Activated CD4-positive, alpha-beta T cell treated with anti-CD3 and anti-CD28 coated beads for 36 hours (primary cell): ENCODE data around the gene ZP3. TPM values are rescaled to one million over a fixed set of nuclear protein-coding genes. Genes with fewer than 3 reads are reported as not detected.
"Not testable (repeated sequence)": the region's sequence is repeated elsewhere in the genome, so short reads cannot be mapped to it uniquely, and the experiment has no call there.

Experiments used
- ATAC-seq: fragments of 200-7000 bp; cut with Tn5 transposase; one replicate; pipeline ENCODE4 v1.10.0; 2021; ENCODE audit warnings: mild to moderate bottlenecking, moderate library complexity
- CTCF ChIA-PET: fragments of 350-600 bp; sonication (Branson Sonifier 250); formaldehyde crosslinking; loops from one replicate; lab custom pipeline; 2021; ENCODE audit warnings: antibody characterized with exemption; lab: Charles Lee
- POLR2A ChIA-PET: fragments of 350-600 bp; sonication (Branson Sonifier 250); formaldehyde crosslinking; loops from one replicate; lab custom pipeline; 2021; ENCODE audit warnings: antibody characterized with exemption, inconsistent platforms; lab: Charles Lee
- DNase-seq: peaks from one replicate; pipeline ENCODE4 v3.0.0-alpha.2; 2020
- H3K27ac Mint-ChIP-seq: one replicate; pipeline ENCODE4 v1.8.0; 2021; ENCODE audit warnings: mixed read lengths
- H3K27me3 Mint-ChIP-seq: one replicate; pipeline ENCODE4 v1.8.0; 2021; ENCODE audit warnings: mixed read lengths
- H3K36me3 Mint-ChIP-seq: one replicate; pipeline ENCODE4 v1.8.0; 2021; ENCODE audit warnings: low read depth, mixed read lengths
- H3K4me1 Mint-ChIP-seq: one replicate; pipeline ENCODE4 v1.8.0; 2021; ENCODE audit warnings: mixed read lengths
- H3K4me3 Mint-ChIP-seq: one replicate; pipeline ENCODE4 v1.8.0; 2021; ENCODE audit warnings: mild to moderate bottlenecking, moderate library complexity, mixed read lengths
- H3K9me3 Mint-ChIP-seq: one replicate; pipeline ENCODE4 v1.8.0; 2021; ENCODE audit warnings: low read depth, mixed read lengths
- intact Hi-C, 2 experiments: fragments of 100-400 bp; cut with DNase I in 1 of 2; cut with micrococcal nuclease in 1 of 2; formaldehyde crosslinking; loops; one replicate each; pipeline versions ENCODE4 v1.14.2 to v1.15.1; 2022 to 2024; cut with DNase I, micrococcal nuclease
- total RNA-seq, 2 experiments: library from RNA; stranded (reverse); gene quantifications; one replicate each; pipeline ENCODE4 v1.2.3, GENCODE V29; 2021

The ZP3 gene
- total RNA-seq, 2 experiments from 2014 or later = 7.0 to 7.9 TPM

DNA sequence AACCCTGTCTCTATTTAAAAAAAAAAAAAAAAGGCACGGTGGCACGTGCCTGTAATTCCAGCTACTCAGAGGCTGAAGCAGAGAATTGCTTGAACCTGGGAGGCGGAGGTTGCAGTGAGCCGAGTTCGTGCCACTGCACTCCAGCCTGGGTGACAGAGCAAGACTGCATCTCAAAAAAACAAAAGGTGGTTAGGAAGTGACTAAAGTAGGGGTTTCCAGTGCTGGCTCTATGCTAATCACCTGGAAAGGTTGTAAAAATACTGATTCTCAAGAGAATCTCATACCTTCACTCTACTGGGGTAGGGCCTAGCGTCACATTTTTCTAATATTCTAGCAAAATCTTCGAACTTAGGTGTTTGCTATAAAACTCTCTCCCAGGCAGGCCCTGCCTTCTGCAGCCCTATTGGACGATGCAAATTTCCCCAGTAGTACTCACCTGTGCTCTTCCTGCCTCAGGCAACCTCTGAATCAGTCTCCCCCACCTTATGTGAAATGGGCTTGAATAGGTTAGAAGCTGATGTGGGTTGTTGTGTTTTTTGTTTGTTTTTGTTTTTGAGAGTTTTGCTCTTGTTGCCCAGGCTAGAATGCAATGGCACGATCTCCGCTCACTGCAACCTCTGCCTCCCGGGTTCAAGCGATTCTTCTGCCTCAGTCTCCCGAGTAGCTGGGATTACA lies 3.5 kb downstream of the ZP3 start:
- Mint-ChIP-seq H3K27ac (no peak overlapping the region), H3K36me3 (no peaks in the 10 kb centered on the region), H3K4me3 (no peak overlapping the region), H3K9me3 (no peaks in the 10 kb centered on the region), H3K4me1 (peaks cover 6% of the 10 kb centered on the region), H3K27me3 (peaks cover 2% of the 10 kb centered on the region)
- intact Hi-C loops = no loop called here
- peak; percentile 74 for ATAC-seq
- CTCF ChIA-PET = no interaction called here
- no peak for DNase-seq
- POLR2A ChIA-PET = no interaction called here

DNA sequence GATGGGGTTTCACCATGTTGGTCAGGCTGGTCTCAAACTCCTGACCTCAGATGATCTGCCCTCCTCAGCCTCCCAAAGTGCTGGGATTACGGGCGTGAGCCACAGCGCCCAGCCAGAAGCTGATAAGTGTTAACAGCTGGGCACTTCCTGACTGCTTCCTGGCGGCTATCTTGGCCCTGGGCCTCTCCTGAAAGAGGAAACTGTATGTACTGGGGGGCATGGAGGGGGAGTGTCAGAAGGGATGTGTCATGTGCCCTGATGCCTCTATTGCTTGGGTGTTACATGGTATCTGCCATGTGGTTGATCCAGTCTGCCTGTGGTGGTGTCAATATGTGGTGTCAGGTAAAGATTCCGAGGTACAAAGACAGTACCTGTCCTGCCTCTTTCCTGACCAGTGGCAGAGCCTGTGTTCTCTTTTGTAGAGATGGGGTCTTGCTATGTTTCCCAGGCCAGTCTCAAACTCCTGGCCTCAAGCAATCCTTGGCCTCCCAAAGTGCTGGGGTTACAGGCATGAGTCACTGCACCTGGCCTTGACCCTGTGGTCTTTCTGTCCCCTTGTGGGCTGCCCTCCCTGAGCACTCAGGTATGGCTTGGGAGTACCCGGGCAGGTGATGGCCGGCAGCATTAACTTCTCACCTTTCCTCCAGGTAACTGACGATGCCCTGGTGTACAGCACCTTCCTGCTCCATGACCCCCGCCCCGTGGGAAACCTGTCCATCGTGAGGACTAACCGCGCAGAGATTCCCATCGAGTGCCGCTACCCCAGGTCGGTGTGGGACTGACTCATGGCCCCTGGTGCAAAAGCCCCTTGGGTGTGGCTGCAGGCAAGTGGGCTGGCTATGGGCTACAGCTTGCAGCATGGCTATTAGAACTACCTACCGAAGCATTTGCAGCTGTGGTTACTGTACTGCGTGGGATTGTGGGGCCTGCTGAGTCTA lies 4.4 kb downstream of the ZP3 start:
- no peak for ATAC-seq
- Mint-ChIP-seq H3K36me3 (no peaks in the 10 kb centered on the region), H3K27me3 (no peaks in the 10 kb centered on the region), H3K9me3 (no peaks in the 10 kb centered on the region), H3K27ac (no peak overlapping the region), H3K4me1 (peaks cover 6% of the 10 kb centered on the region), H3K4me3 (no peak overlapping the region)
- intact Hi-C loops = no loop called here
- DNase-seq = no peak
- ChIA-PET POLR2A (no interaction called here), CTCF (no interaction called here)

- intact Hi-C loops = no loop called here
- CTCF ChIA-PET = interaction anchor here (0.6 kb wide), 1 partner anchor 905 kb away, joined by 3 read pairs; no protein-coding TSS in a partner anchor
- Mint-ChIP-seq H3K27ac (no peak overlapping the region), H3K36me3 (no peaks in the 10 kb centered on the region), H3K27me3 (no peaks in the 10 kb centered on the region), H3K4me3 (no peak overlapping the region), H3K9me3 (no peaks in the 10 kb centered on the region), H3K4me1 (peaks cover 3% of the 10 kb centered on the region)
- DNase-seq (no peak), ATAC-seq (no peak)
- POLR2A ChIA-PET = no interaction called here
Observed at GRCh38 chr7:76430211-76430610, 5.5 kb downstream of the ZP3 start.

DNA sequence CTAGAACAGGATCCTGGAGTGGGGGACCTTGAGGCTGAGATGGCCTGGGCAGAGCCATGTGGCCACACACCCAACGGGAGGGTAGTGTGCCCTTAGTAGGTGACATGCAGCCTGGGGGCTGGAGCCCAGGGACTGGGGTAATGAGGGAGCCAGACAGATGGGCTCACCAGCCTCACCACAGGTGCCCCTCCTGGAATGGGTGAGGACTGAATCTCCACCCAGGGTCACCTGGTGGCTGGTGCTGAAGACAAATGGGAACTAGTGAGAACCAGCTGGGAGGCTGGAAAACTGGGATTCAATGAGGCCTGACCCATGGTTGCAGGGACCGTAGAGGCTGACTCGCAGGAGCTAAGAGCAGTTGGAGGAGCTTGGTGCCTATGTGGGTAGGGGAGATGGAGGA lies 6.1 kb downstream of the ZP3 start:
- no peaks in the 10 kb centered on the region for H3K9me3 Mint-ChIP-seq
- intact Hi-C loops = no loop called here
- DNase-seq (no peak), ATAC-seq (no peak)
- no peak overlapping the region for H3K27ac Mint-ChIP-seq
- H3K4me1 Mint-ChIP-seq = peaks cover 3% of the 10 kb centered on the region
- no peaks in the 10 kb centered on the region for H3K36me3 Mint-ChIP-seq
- ChIA-PET CTCF (interaction anchor here (0.6 kb wide), 1 partner anchor 904 kb away, joined by 3 read pairs; no protein-coding TSS in a partner anchor), POLR2A (no interaction called here)
- no peak overlapping the region for H3K4me3 Mint-ChIP-seq
- no peaks in the 10 kb centered on the region for H3K27me3 Mint-ChIP-seq

DNA sequence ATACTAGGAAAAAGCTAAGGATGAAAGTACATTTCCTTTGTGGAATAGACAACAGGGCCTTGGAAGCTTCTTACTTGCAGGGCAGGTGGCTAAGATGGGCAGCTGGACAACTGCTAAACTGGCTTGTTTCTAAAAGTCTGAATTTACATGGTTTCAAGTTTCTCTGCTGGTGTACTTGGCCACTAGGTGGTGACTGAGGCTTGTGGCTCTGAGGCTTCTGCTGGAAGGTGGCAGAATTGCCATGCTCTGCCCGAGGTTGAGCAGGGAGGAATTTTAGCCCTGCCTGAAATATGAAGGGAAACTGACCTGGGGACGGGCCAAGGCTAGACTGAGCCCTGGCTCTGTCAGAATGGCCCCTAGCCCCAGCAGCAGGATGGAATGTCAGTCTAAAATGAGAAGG lies 13.1 kb downstream of the ZP3 start:
- CTCF ChIA-PET, H3K4me3 Mint-ChIP-seq, POLR2A ChIA-PET, H3K27me3 Mint-ChIP-seq, H3K36me3 Mint-ChIP-seq, H3K9me3 Mint-ChIP-seq, intact Hi-C loops, H3K27ac Mint-ChIP-seq, H3K4me1 Mint-ChIP-seq: not testable (repeated sequence)
- DNase-seq (peak; percentile 76), ATAC-seq (peak; percentile 81)

GRCh38 chr7:76439120-76439888 lies 14.6 kb downstream of the ZP3 start:
- CTCF ChIA-PET, H3K9me3 Mint-ChIP-seq, H3K4me3 Mint-ChIP-seq, H3K27ac Mint-ChIP-seq, ATAC-seq, H3K4me1 Mint-ChIP-seq, H3K27me3 Mint-ChIP-seq, POLR2A ChIA-PET, H3K36me3 Mint-ChIP-seq, intact Hi-C loops, DNase-seq: not testable (repeated sequence)

- H3K36me3 Mint-ChIP-seq, ATAC-seq, H3K27ac Mint-ChIP-seq, intact Hi-C loops, H3K9me3 Mint-ChIP-seq, POLR2A ChIA-PET, H3K27me3 Mint-ChIP-seq, H3K4me3 Mint-ChIP-seq, CTCF ChIA-PET, DNase-seq: not testable (repeated sequence)
- H3K4me1 Mint-ChIP-seq = peaks cover 11% of the 10 kb centered on the region
Observed at GRCh38 chr7:76440404-76440803, 15.7 kb downstream of the ZP3 start.

DNA sequence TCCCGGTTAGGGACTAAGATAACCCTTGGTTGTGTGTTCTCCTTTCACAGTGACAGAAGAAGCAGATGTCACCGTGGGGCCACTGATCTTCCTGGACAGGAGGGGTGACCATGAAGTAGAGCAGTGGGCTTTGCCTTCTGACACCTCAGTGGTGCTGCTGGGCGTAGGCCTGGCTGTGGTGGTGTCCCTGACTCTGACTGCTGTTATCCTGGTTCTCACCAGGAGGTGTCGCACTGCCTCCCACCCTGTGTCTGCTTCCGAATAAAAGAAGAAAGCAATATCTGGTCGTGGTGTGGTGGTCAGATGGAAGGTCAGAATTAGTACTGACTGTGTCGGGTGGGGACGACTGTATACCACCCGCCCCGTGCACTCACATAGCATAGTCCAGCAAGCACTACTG lies 17.0 kb downstream of the ZP3 start:
- POLR2A ChIA-PET, CTCF ChIA-PET, H3K27me3 Mint-ChIP-seq, intact Hi-C loops, DNase-seq, H3K36me3 Mint-ChIP-seq, H3K9me3 Mint-ChIP-seq, H3K4me3 Mint-ChIP-seq, H3K27ac Mint-ChIP-seq: not testable (repeated sequence)
- ATAC-seq = peak; percentile 48
- H3K4me1 Mint-ChIP-seq = peaks cover 14% of the 10 kb centered on the region

DNA sequence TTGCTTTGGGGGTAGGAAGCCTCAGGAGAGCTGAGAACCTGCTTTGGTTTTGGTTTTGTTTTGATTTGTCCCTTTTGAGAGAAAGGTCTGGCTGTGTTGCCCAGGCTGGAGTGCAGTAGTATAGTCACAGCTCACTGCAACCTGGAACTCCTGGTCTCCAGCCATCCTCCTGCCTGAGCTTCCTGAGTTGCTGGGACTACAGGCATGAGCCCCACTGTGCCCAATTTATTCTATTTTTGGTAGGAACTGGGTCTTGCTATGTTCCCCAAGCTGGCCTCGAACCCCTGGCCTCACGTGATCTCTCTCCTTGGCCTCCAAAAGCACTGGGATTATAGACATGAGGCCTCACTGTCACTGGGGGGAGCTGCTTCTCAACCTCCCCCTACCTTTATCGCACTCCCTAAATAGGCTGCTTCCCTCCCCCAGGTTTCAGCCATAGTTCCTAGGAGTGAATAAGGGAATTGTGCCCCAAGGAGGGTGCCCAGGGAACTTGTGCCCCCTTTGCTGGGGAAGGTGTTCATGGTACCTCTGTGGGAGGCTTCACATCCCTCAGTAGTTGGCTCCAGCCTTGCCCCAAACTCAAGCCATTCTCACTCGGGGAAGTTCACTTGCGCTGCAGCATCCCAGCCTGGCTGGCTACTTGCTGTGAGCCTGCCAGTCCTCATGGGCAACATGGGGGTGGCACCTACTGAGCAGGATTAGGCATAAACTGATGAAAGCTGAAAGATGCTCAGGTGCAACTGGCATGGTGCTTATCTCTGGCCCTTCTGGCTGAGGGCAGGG lies 18.1 kb downstream of the ZP3 start:
- intact Hi-C loops = not testable (repeated sequence)

GRCh38 chr7:76443846-76444245 lies 19.1 kb downstream of the ZP3 start:
- H3K27ac Mint-ChIP-seq, H3K9me3 Mint-ChIP-seq, H3K27me3 Mint-ChIP-seq, POLR2A ChIA-PET, CTCF ChIA-PET, intact Hi-C loops, H3K36me3 Mint-ChIP-seq, H3K4me3 Mint-ChIP-seq: not testable (repeated sequence)
- ATAC-seq = peak; percentile 42
- peak; percentile 22 for DNase-seq
- peaks cover 14% of the 10 kb centered on the region for H3K4me1 Mint-ChIP-seq

More for the DNA sequence above, 18.1 kb downstream of the ZP3 start:
- POLR2A ChIA-PET, CTCF ChIA-PET, H3K27ac Mint-ChIP-seq, H3K27me3 Mint-ChIP-seq, ATAC-seq, DNase-seq, H3K9me3 Mint-ChIP-seq, H3K36me3 Mint-ChIP-seq, H3K4me3 Mint-ChIP-seq: not testable (repeated sequence)
- H3K4me1 Mint-ChIP-seq = peaks cover 14% of the 10 kb centered on the region

DNA sequence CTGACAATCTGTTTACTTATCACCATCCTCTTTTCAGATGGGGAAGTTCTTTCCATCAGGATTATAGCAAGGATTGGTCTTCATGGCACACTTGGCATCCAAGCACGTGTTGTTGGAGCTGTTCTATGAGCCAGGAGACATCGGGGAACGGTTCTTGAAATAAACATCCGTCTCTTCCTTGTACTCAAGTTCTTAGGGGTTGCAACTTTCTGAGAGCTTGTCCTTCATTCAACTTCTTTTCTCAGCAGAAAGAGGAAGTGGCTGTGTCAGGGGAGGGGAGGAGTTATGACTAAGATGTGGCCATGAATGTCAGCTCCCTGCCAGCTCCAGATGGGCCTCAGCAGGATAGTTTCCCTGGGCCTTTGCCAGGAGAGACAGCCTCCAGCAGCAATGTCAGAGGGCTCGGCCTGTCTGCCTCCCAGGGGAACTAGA lies 20.8 kb downstream of the ZP3 start:
- H3K27me3 Mint-ChIP-seq, POLR2A ChIA-PET, intact Hi-C loops, CTCF ChIA-PET, H3K9me3 Mint-ChIP-seq, H3K36me3 Mint-ChIP-seq: not testable (repeated sequence)
- DNase-seq (peak; percentile 30), ATAC-seq (peak; percentile 89)
- Mint-ChIP-seq H3K27ac (peak overlapping the region; percentile 82), H3K4me1 (peaks cover 14% of the 10 kb centered on the region), H3K4me3 (peak overlapping the region; percentile 44)
